Stimulated activated naive CD4-positive, alpha-beta T cell (primary cell): ENCODE measurements around the gene SLC39A11.
"Not testable (repeated sequence)": the region's sequence is repeated elsewhere in the genome, so short reads cannot be mapped to it uniquely, and the experiment has no call there.

Experiments used
- DNase-seq, 6 experiments: peaks; one replicate each; lab custom pipeline; 2025; lab: John Stamatoyannopoulos, UW

Gene SLC39A11

GRCh38 chr17:72916991-72917390 is 175.5 kb downstream of the SLC39A11 start:
- no peak for DNase-seq

DNA sequence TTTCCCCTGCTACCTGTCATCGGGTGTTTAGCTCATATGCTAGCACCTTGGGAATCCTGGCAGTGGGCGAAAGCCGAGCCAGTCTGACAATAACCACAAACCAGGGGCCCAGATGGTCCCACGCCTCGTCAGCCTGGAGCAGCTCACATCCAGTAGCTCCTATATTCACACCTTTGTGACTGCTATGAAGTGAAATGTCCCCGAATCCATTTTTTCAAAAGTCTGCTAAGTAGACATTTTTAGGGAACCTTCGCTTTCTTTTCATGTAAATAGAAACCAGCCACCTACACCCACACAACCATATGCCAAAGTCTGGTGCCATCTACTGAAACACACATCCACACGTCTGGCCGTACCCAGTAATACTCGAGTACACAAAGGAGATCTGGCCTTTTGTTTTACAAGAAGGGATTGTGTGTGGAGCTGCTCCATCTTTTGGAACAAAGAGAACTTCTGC is 176.8 kb downstream of the SLC39A11 start:
- no peak for DNase-seq

DNA sequence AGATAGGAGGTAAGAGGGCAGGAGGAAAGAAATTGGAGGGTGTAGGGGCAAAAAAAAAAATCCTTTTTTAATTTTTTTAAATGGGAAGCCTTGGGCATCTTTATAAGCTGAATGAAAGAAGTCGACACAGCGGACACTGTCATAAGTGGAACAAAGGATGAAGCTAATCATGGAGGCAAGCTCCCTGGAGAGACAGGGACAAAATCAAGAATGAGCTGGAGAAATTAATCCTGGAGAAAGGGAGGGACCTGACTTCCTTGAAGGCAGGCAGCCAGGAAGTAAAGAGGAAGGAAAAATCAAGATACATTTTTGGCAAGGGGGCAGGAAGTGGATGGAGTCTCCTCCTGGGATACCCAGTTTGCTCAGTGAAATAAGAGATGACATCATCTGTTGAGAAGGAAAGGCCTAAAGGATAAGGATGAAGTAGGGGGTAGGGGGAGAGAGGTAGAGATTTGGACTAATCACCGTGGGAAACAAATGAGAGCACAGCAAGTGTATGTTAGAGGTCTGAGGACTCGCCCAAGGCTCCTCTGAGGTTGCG is 179.3 kb downstream of the SLC39A11 start:
- DNase-seq, result no peak

- DNase-seq, result no peak
Measured at GRCh38 chr17:72906306-72906705, 186.2 kb downstream of the SLC39A11 start.

DNA sequence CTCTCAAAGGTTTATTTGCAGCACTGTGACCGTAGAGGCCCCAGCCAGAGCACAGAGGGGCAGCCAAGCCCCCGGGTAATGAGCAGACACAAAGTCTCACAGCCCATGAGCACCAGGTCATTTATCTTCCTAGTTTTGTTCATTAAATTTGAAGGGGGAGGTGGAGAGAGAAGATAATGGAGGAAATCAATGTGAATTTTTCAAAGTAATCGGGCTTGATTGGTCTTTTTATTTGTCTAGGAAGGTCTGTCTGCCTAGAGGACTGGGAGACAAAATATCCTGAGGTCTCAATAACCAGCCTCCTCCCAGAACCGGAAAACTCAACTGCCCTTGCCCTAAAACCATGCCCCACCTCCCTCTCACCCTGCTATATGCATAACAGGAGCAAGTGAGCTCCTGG is 189.0 kb downstream of the SLC39A11 start:
- no peak for DNase-seq

- DNase-seq, result no peak
Measured at GRCh38 chr17:72901657-72902056, 190.8 kb downstream of the SLC39A11 start.

- no peak for DNase-seq
Measured at GRCh38 chr17:72901083-72901482, 191.4 kb downstream of the SLC39A11 start.

DNA sequence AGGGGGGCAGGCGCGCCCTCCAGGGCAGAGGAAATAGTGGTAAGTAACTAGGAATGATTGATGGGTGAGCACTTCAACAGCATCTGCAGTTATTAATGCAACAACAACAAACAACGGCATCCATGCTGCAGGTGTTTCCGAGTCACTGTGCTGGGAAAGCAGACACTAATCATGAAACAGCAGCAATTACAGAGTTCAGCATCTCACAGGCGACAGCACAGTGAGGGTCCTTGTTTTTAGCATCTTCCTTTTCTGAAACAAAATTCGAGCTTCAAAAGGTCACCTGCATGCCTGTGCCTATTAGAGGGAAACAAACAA is 191.9 kb downstream of the SLC39A11 start:
- DNase-seq, result no peak

GRCh38 chr17:72898725-72899124 is 193.8 kb downstream of the SLC39A11 start:
- no peak for DNase-seq

DNA sequence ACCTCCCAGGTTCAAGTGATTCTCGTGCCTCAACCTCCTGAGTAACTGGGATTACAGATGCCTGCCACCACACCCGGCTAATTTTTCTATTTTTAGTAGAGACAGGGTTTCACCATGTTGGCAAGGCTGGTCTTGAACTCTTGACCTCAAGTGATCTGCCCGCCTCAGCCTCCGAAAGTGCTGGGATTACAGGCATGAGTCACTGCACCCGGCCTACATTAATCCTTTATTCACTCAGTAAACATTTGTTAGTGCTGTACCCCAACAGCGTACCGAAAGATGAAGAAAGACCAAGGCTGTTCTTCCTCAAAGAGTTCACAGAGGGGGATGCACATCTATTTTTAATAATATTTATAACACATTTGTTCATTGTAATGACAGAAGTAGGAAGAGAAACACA is 196.2 kb downstream of the SLC39A11 start:
- DNase-seq, result not testable (repeated sequence)

DNA sequence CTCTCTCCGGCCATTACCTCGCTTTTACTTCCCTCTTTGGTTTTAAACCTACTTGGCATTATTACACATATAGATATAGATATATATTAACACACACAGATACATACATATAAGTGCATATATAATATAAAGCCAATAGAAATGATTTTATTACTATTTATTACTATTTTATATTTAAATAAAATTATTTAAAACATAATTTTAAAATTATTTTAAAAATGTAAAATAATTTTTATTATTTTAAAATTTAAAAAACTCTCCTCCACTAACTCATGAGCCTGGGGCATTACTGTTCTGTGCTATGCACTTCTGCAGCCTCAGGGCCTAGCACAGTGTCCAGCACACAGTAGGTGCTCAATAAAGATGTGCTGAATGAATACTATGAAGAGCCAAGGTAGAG is 200.9 kb downstream of the SLC39A11 start:
- no peak for DNase-seq

DNA sequence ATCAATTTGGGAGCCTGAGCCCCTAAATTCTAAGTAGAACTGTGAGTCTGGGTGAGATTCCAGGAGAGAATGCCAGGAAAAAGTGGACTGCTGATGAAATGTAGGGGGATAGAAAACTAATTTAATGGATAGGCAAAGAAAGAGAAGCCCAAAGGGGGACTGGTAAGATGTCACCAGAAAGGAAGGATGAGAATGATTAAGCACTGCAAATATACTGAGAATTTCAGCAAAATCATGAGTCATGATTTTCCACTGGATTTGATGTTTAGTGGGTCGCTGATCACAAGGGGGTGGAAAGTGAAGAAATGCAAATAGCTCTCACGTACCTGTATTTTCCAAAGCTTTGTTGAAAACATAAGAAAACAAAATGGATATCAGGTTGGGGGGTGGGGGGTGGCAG is 201.8 kb downstream of the SLC39A11 start:
- DNase-seq, result no peak

DNA sequence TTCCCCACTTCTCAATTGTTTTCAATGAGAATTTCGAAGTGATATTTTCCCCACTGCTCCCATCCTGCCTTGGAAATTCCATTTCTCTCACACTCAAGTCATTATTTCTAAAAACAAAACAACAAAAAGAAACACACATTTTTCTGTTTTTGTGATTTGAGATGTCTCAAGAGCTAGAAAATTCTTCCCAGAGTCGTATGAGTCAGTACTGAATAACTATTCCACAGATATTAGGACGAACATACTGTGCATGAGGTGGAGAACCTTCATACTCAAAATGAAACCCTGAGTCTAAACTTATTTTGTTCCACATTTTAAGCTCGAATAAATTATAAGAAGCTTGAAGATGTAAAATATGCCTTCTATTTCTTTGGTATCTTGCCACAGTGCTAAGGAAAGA is 204.6 kb downstream of the SLC39A11 start:
- no peak for DNase-seq

DNA sequence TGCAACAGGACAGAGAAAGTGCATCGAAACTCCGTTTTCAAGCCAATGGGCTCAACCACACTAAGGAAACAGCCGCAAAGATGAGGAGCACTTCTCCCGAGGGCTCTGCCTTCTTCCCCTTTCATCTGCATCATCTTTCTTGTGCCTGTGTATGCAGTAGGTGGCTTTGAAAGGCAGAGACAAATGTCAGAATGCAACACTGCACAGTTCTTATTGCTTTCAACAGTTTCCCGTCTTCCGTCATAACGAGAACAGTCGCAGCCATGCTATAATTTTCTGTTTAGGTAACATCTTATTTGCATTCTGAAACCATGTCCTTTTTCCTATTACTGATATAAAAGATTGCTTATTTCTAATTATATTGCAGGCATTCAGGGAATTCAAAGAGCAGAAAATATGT is 205.2 kb downstream of the SLC39A11 start:
- DNase-seq, result no peak

- no peak for DNase-seq
Measured at GRCh38 chr17:72886622-72887021, 205.9 kb downstream of the SLC39A11 start.

DNA sequence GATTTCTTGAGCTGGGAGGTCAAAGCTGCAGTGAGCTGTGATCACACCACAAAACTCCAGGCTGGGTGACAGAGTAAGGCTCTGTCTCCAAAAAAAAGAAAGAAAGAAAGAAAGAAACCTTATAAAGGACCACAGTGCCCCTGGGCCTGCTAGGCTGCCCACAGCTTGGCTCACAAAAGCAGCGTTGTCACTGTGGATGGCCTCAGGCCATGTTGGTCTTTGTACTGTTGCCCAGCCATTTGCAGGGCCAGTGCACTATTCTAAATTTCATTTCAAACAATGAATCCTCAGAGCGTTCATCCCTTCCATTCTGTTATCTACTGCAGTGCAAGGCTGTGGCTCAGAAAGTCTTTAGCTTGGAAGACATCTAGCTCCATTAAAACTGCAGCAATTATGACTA is 208.4 kb downstream of the SLC39A11 start:
- no peak for DNase-seq

DNA sequence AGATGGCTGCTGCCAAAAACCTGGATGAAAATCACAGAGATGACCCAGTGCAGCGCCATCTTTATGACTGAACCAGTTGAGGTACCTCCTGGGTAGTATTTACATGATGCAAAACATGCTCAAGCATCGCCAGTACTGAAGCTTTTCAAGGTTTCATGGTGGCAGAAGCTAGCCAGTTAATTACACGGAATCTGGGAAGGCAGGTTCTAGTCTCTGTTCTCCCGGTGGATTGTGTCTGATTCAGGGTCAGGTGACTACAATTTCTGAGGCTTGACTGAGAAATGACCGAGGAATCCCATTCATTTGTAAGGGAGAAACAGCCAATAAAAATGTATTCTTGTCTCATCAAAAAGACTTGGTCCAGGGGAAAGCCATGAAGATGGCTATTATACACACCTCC is 209.1 kb downstream of the SLC39A11 start:
- no peak for DNase-seq

GRCh38 chr17:72882426-72882825 is 210.1 kb downstream of the SLC39A11 start:
- no peak for DNase-seq

DNA sequence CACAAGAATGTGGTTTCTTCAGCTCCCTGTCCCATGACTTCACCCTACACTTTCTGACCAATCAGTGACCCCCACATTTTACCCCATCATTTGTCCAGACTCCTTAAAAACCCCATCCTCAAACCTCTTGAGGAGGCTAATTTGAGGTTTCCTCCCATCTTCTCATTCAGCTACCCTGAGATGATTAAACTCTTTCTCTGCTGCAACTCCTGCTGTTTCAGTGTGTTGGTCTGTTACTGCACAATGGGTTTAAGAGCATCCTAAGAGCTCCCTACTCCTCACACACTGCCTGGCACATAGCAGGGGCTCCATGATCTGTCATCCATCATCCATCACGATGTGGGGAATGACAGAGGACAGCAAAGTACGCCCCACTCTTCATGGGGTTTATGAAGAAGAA is 212.6 kb downstream of the SLC39A11 start:
- DNase-seq, result no peak

- DNase-seq, result no peak
Measured at GRCh38 chr17:72878975-72879660, 213.4 kb downstream of the SLC39A11 start.

DNA sequence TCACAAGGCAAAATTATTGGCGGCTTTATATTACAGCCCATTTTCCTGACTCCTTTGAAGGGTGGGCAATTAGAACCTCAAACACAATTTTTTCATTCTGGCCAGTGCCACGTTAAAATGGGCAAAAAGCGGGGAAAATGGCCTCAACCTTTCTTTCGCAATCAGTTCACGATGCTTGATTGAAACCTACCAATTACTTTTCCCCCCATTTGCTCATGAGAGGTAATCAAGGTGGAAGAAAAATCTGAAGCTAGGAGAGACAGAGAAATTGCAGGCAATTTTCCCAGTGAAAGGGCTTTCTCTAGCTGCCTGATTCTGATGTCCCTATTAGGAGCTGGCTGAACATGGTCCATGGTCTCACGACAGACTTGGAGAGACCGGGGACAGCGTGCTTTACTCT is 215.1 kb downstream of the SLC39A11 start:
- DNase-seq, result no peak

DNA sequence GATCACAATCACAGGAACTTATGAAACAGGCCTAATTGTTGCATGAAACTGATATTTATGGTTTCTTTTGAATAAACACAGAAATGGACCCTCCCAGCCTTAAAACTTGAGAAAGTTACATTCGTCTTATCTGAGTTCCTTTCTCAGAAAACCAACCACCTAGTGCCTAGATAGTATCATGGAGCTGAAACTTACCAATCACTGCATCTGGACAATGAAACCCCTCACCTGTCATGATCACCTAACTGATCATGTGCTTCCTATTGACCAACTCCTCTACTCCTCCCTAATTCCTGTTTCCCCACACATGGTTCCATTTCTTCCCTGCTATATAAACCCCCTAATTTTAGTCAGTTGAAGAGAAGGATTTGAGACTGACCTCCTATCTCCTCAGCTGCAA is 216.1 kb downstream of the SLC39A11 start:
- DNase-seq, result no peak

DNA sequence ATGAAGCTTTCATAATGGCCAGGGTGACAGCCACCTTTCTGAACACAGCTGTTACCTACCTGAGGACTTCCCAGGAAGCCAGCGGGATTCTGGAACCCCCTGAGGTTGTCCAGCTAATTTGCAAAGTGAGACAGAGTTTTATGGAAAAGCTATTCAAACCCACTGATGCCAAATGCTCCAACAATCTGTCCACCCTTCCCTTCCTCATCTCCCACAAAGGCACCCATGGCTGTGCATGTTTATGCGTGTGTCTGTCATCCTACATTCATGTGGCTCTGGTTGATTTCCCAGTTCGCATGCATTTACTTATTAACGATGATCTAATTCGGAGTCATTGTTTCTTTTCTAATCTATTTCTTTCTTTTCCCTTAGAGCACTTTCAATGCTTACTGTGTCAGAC is 217.1 kb downstream of the SLC39A11 start:
- no peak for DNase-seq

GRCh38 chr17:72872396-72872795 is 220.1 kb downstream of the SLC39A11 start:
- DNase-seq, result no peak
